HCT116 (cell line): Measurements from ENCODE around the gene CDKN2A. TPM values are rescaled to one million over a fixed set of nuclear protein-coding genes. Genes with fewer than 3 reads are reported as not detected.

Source experiments
- ATAC-seq: fragments of 200-7000 bp; cut with Tn5 transposase; 2 replicates; pipeline ENCODE4 v1.9.1; 2020; ENCODE audit warnings: mild to moderate bottlenecking, moderate library complexity
- BruUV-seq: library from RNA; stranded (reverse); fragments of 400-500 nt; replicated peaks from 2 replicates; lab custom pipeline; 2021; lab: Mats Ljungman, UMichigan
- CTCF ChIA-PET: fragments of 300-600 bp; sonication (Branson Sonifier 250); formaldehyde crosslinking; loops from one replicate; lab custom pipeline; 2021; ENCODE audit warnings: antibody characterized with exemption; lab: Charles Lee
- POLR2A ChIA-PET: fragments of 300-600, 350-600 bp; sonication (Branson Sonifier 250); formaldehyde crosslinking; loops from one replicate; lab custom pipeline; 2021; ENCODE audit warnings: antibody characterized with exemption; lab: Charles Lee
- RAD21 ChIA-PET, 2 experiments: fragments of 300-600 bp; sonication (Branson Sonifier 250); formaldehyde crosslinking; loops; one replicate each; lab custom pipeline; 2023; ENCODE audit warnings: low total read pairs in 2 of 2; ENCODE audit not compliant: uncharacterized antibody in 2 of 2, unreplicated experiment in 2 of 2, low non-redundant PET in 1 of 2; lab: Charles Lee
- DNase-seq: peaks from one replicate; pipeline ENCODE4 v3.0.0-alpha.2; 2010; ENCODE audit warnings: low read depth, low spot score
- H2AFZ ChIP-seq: fragments of 200-600 bp; shearing (Covaris generic), sonication (generic); 2 replicates; pipeline ENCODE4 v1.6.1; 2017; ENCODE audit warnings: low read depth, mixed run types, mixed read lengths, antibody characterized with exemption, low read length; ENCODE audit not compliant: poor library complexity, severe bottlenecking
- H3K27ac ChIP-seq: 2 replicates; pipeline ENCODE4 v1.5.1; 2012; ENCODE audit warnings: low read depth, low read length
- H3K27me3 ChIP-seq: fragments of 200-600 bp; sonication (generic); 2 replicates; pipeline ENCODE4 v1.6.1; 2016; ENCODE audit warnings: mixed run types, low read length, mixed read lengths; ENCODE audit not compliant: insufficient read depth
- H3K36me3 ChIP-seq, 2 experiments: fragments of 200-500 bp in 1 of 2; fragments of 200-600 bp in 1 of 2; sonication (Bioruptor generic) in 1 of 2; sonication (generic) in 1 of 2; 2 replicates each; pipeline versions ENCODE4 v1.5.1 to v1.6.1; 2014 to 2016; ENCODE audit warnings: low read length in 2 of 2, inconsistent platforms in 1 of 2, mixed read lengths in 1 of 2, mixed run types in 1 of 2; ENCODE audit not compliant: insufficient read depth in 2 of 2, control insufficient read depth in 1 of 2
- H3K4me1 ChIP-seq, 2 experiments: fragments of 200-600 bp in 1 of 2; sonication (generic) in 1 of 2; 2 replicates each; pipeline versions ENCODE4 v1.5.1 to v1.6.1; 2012 to 2017; ENCODE audit warnings: low read length in 2 of 2, inconsistent platforms in 1 of 2, mild to moderate bottlenecking in 1 of 2, mixed read lengths in 1 of 2, mixed run types in 1 of 2, moderate library complexity in 1 of 2; ENCODE audit not compliant: insufficient read depth in 2 of 2, control insufficient read depth in 1 of 2
- H3K4me2 ChIP-seq: fragments of 200-600 bp; sonication (generic); 2 replicates; pipeline ENCODE4 v1.6.1; 2017; ENCODE audit warnings: mixed run types, low read length, mixed read lengths
- H3K4me3 ChIP-seq, 2 experiments: fragments of 200-600 bp in 1 of 2; sonication (generic) in 1 of 2; replicated peaks in 1 of 2; 2 replicates each; pipeline ENCODE4 v1.5.1; 2011 to 2016; ENCODE audit warnings: low read length in 2 of 2, control low read depth in 1 of 2, low read depth in 1 of 2, mild to moderate bottlenecking in 1 of 2, mixed read lengths in 1 of 2, mixed run types in 1 of 2
- H3K79me2 ChIP-seq: fragments of 200-600 bp; sonication (generic); 2 replicates; pipeline ENCODE4 v1.6.1; 2017; ENCODE audit warnings: mild to moderate bottlenecking, mixed run types, low read length, moderate library complexity, mixed read lengths; ENCODE audit not compliant: insufficient read depth
- H3K9ac ChIP-seq: fragments of 200-600 bp; sonication (generic); 2 replicates; pipeline ENCODE4 v1.6.1; 2016; ENCODE audit warnings: low read length, mixed read lengths
- H3K9me2 ChIP-seq: fragments of 200-600 bp; sonication (generic), shearing (Covaris generic); 2 replicates; pipeline ENCODE4 v1.6.1; 2017; ENCODE audit warnings: mixed run types, mild to moderate bottlenecking, moderate library complexity; ENCODE audit not compliant: insufficient read depth
- H3K9me3 ChIP-seq, 2 experiments: fragments of 200-500 bp in 1 of 2; fragments of 200-600 bp in 1 of 2; sonication (Bioruptor generic) in 1 of 2; sonication (generic) in 1 of 2; 2 replicates each; pipeline ENCODE4 v1.6.1; 2014 to 2017; ENCODE audit warnings: low read length in 2 of 2, mixed read lengths in 2 of 2, inconsistent platforms in 1 of 2, low read depth in 1 of 2, mild to moderate bottlenecking in 1 of 2, mixed run types in 1 of 2, moderate library complexity in 1 of 2; ENCODE audit not compliant: control insufficient read depth in 1 of 2, insufficient read depth in 1 of 2
- H4K20me1 ChIP-seq: fragments of 200-600 bp; sonication (generic), shearing (Covaris generic); 2 replicates; pipeline ENCODE4 v1.6.1; 2017; ENCODE audit warnings: mixed run types, mild to moderate bottlenecking, moderate library complexity; ENCODE audit not compliant: insufficient read depth
- CBX3 ChIP-seq: IDR thresholded peaks from 2 replicates; pipeline ENCODE4 v1.6.1; 2012; ENCODE audit warnings: low read depth
- CEBPB ChIP-seq: IDR thresholded peaks from 2 replicates; pipeline ENCODE4 v1.6.1; 2012; ENCODE audit warnings: low read depth
- EZH2 ChIP-seq: fragments of 200-600 bp; sonication (generic); IDR thresholded peaks from 2 replicates; pipeline ENCODE4 v1.6.1; 2017; ENCODE audit warnings: antibody characterized with exemption, mixed run types
- EZH2phosphoT487 ChIP-seq: fragments of 200-600 bp; IDR thresholded peaks from 2 replicates; pipeline ENCODE4 v1.6.1; 2018; ENCODE audit warnings: antibody characterized with exemption, borderline replicate concordance
- FOSL1 ChIP-seq: IDR thresholded peaks from 2 replicates; pipeline ENCODE4 v1.6.1; 2012; ENCODE audit warnings: low read depth
- JUND ChIP-seq: IDR thresholded peaks from 2 replicates; pipeline ENCODE4 v1.6.1; 2012
- POLR2A ChIP-seq: IDR thresholded peaks from 2 replicates; pipeline ENCODE4 v1.7.0; 2011; ENCODE audit warnings: borderline replicate concordance; ENCODE audit not compliant: insufficient read depth, insufficient read length; ENCODE audit errors: extremely low read depth
- POLR2AphosphoS5 ChIP-seq: IDR thresholded peaks from 2 replicates; pipeline ENCODE4 v1.6.1; 2011; ENCODE audit warnings: mild to moderate bottlenecking, low read depth, low read length, moderate library complexity
- RAD21 ChIP-seq: IDR thresholded peaks from 2 replicates; pipeline ENCODE4 v1.6.1; 2012; ENCODE audit warnings: low read depth, mild to moderate bottlenecking
- SIN3A ChIP-seq: IDR thresholded peaks from 2 replicates; pipeline ENCODE4 v1.6.1; 2012; ENCODE audit warnings: low read depth
- SP1 ChIP-seq: IDR thresholded peaks from 2 replicates; pipeline ENCODE4 v1.6.1; 2012; ENCODE audit warnings: low read depth
- SRF ChIP-seq: IDR thresholded peaks from 2 replicates; pipeline ENCODE4 v1.6.1; 2012; ENCODE audit warnings: low read depth
- TCF7L2 ChIP-seq: IDR thresholded peaks from 2 replicates; pipeline ENCODE4 v1.7.0; 2011; ENCODE audit warnings: borderline replicate concordance, inconsistent platforms; ENCODE audit not compliant: insufficient read depth, insufficient read length; ENCODE audit errors: extremely low read depth
- YY1 ChIP-seq: IDR thresholded peaks from 2 replicates; pipeline ENCODE4 v1.6.1; 2011; ENCODE audit warnings: low read length, low read depth, moderate library complexity, mild to moderate bottlenecking; ENCODE audit not compliant: insufficient replicate concordance; ENCODE audit errors: extremely low read depth
- ZFX ChIP-seq: fragments of 450-650 bp; IDR thresholded peaks from 2 replicates; pipeline ENCODE4 v1.6.1; 2017
- ZNF274 ChIP-seq: fragments of 200-500 bp; sonication (Bioruptor generic); IDR thresholded peaks from 2 replicates; pipeline ENCODE4 v1.6.1; 2014; ENCODE audit warnings: mild to moderate bottlenecking, low read depth, low read length, inconsistent platforms
- intact Hi-C: fragments of 100-400 bp; cut with micrococcal nuclease; formaldehyde crosslinking; loops from 2 replicates; pipeline ENCODE4 v1.10.0; 2022
- total RNA-seq: library from RNA; stranded (reverse); gene quantifications from one replicate; pipeline ENCODE4 v1.2.1, GENCODE V29; 2021; ENCODE audit not compliant: unreplicated experiment
- TF ChIP-seq, protein P1 (sequence below): IDR thresholded peaks from 2 replicates; pipeline ENCODE4 v1.6.1; 2012
- TF ChIP-seq, protein P2 (sequence below), 3 experiments: fragments of 200-600 bp in 1 of 3; sonication (generic) in 1 of 3; IDR thresholded peaks in 2 of 3; conservative IDR thresholded peaks in 1 of 3; 2 replicates each; pipeline ENCODE4 v1.5.1; 2012 to 2017; ENCODE audit warnings: low read depth in 2 of 3, low read length in 2 of 3, antibody characterized with exemption in 1 of 3, borderline replicate concordance in 1 of 3, control low read depth in 1 of 3, mild to moderate bottlenecking in 1 of 3, mixed read lengths in 1 of 3, mixed run types in 1 of 3, moderate library complexity in 1 of 3; ENCODE audit not compliant: insufficient read depth in 1 of 3
- TF ChIP-seq, protein P3 (sequence below): IDR thresholded peaks from 2 replicates; pipeline ENCODE4 v1.6.1; 2012; ENCODE audit warnings: low read depth
- TF ChIP-seq, protein P4 (sequence below): IDR thresholded peaks from 2 replicates; pipeline ENCODE4 v1.6.1; 2011; ENCODE audit warnings: mild to moderate bottlenecking, low read length, moderate library complexity; ENCODE audit not compliant: insufficient replicate concordance; ENCODE audit errors: extremely low read depth

The CDKN2A gene
- total RNA-seq, 1 experiment from 2014 or later = 89.7 TPM

DNA sequence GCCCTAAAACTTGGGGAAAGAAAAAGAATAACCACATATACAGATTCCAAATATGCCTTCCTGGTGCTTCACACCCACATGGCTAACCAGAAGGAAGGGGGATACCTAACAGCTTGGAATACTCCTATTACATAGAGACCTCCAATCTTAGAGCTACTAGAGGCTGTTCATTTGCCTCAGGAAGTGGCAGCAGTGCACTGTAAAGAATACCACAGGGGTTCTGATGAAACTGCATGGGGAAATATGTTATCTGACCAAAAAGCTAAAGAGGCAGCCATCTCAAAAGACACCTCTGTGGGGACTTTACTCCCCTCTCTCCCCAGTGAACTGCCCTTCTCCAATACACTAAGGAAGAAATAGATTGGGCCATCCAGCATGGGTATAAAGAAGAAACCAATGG, 66.4 kb downstream of the CDKN2A start:
- TF ChIP-seq SIN3A = no peak
- TF ChIP-seq SP1 = no peak
- TF ChIP-seq FOSL1 = no peak
- TF ChIP-seq ZFX = no peak
- no peak for TF ChIP-seq EZH2
- no peak for TF ChIP-seq YY1
- no peak for TF ChIP-seq RAD21
- TF ChIP-seq, protein P1, sequence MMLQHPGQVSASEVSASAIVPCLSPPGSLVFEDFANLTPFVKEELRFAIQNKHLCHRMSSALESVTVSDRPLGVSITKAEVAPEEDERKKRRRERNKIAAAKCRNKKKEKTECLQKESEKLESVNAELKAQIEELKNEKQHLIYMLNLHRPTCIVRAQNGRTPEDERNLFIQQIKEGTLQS = no peak
- TF ChIP-seq SRF = no peak
- TF ChIP-seq, protein P2, sequence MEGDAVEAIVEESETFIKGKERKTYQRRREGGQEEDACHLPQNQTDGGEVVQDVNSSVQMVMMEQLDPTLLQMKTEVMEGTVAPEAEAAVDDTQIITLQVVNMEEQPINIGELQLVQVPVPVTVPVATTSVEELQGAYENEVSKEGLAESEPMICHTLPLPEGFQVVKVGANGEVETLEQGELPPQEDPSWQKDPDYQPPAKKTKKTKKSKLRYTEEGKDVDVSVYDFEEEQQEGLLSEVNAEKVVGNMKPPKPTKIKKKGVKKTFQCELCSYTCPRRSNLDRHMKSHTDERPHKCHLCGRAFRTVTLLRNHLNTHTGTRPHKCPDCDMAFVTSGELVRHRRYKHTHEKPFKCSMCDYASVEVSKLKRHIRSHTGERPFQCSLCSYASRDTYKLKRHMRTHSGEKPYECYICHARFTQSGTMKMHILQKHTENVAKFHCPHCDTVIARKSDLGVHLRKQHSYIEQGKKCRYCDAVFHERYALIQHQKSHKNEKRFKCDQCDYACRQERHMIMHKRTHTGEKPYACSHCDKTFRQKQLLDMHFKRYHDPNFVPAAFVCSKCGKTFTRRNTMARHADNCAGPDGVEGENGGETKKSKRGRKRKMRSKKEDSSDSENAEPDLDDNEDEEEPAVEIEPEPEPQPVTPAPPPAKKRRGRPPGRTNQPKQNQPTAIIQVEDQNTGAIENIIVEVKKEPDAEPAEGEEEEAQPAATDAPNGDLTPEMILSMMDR (IDR thresholded peaks at IDR 0.05 in 2 of 3, conservative IDR thresholded peaks at IDR 0.05 in 1 of 3; ENCODE audit: borderline replicate concordance in 1 of 3, insufficient read depth in 1 of 3, low read depth in 2 of 3, low read length in 2 of 3) = no peak
- TF ChIP-seq, protein P3, sequence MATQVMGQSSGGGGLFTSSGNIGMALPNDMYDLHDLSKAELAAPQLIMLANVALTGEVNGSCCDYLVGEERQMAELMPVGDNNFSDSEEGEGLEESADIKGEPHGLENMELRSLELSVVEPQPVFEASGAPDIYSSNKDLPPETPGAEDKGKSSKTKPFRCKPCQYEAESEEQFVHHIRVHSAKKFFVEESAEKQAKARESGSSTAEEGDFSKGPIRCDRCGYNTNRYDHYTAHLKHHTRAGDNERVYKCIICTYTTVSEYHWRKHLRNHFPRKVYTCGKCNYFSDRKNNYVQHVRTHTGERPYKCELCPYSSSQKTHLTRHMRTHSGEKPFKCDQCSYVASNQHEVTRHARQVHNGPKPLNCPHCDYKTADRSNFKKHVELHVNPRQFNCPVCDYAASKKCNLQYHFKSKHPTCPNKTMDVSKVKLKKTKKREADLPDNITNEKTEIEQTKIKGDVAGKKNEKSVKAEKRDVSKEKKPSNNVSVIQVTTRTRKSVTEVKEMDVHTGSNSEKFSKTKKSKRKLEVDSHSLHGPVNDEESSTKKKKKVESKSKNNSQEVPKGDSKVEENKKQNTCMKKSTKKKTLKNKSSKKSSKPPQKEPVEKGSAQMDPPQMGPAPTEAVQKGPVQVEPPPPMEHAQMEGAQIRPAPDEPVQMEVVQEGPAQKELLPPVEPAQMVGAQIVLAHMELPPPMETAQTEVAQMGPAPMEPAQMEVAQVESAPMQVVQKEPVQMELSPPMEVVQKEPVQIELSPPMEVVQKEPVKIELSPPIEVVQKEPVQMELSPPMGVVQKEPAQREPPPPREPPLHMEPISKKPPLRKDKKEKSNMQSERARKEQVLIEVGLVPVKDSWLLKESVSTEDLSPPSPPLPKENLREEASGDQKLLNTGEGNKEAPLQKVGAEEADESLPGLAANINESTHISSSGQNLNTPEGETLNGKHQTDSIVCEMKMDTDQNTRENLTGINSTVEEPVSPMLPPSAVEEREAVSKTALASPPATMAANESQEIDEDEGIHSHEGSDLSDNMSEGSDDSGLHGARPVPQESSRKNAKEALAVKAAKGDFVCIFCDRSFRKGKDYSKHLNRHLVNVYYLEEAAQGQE = no peak
- TF ChIP-seq POLR2A = no peak
- no peak for TF ChIP-seq ZNF274
- TF ChIP-seq EZH2phosphoT487 = no peak
- no peak for TF ChIP-seq POLR2AphosphoS5
- no peak for TF ChIP-seq TCF7L2
- TF ChIP-seq CEBPB = no peak
- TF ChIP-seq, protein P4, sequence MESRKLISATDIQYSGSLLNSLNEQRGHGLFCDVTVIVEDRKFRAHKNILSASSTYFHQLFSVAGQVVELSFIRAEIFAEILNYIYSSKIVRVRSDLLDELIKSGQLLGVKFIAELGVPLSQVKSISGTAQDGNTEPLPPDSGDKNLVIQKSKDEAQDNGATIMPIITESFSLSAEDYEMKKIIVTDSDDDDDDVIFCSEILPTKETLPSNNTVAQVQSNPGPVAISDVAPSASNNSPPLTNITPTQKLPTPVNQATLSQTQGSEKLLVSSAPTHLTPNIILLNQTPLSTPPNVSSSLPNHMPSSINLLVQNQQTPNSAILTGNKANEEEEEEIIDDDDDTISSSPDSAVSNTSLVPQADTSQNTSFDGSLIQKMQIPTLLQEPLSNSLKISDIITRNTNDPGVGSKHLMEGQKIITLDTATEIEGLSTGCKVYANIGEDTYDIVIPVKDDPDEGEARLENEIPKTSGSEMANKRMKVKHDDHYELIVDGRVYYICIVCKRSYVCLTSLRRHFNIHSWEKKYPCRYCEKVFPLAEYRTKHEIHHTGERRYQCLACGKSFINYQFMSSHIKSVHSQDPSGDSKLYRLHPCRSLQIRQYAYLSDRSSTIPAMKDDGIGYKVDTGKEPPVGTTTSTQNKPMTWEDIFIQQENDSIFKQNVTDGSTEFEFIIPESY = no peak
- TF ChIP-seq CBX3 = no peak
- no peak for TF ChIP-seq JUND
- H3K9me2 ChIP-seq = no peaks in the 10 kb centered on the region
- no peaks in the 10 kb centered on the region for H3K9me3 ChIP-seq
- H3K27ac ChIP-seq = no peak overlapping the region
- H3K4me2 ChIP-seq = no peak overlapping the region
- no peak for DNase-seq
- ATAC-seq = no peak
- ChIA-PET CTCF (no interaction called here), POLR2A (no interaction called here), RAD21 (no interaction called here)
- H2AFZ ChIP-seq = no peak overlapping the region
- H3K27me3 ChIP-seq = no peaks in the 10 kb centered on the region
- H3K79me2 ChIP-seq = no peaks in the 10 kb centered on the region
- no peaks in the 10 kb centered on the region for H4K20me1 ChIP-seq
- no peaks in the 10 kb centered on the region for H3K36me3 ChIP-seq
- no peak overlapping the region for H3K4me3 ChIP-seq
- no TSS peak for BruUV-seq
- H3K9ac ChIP-seq = no peak overlapping the region
- peaks cover 0 to under 1% of the 10 kb centered on the region in 2 experiments; a peak in 2 of 4 replicates for H3K4me1 ChIP-seq
- intact Hi-C loops = no loop called here
